GM08714 (cell line): ENCODE results near the gene CD6.

Source experiments
- H3K4me3 ChIP-seq: fragments of 200-500 bp; sonication (Bioruptor generic); 2 replicates; pipeline ENCODE4 v1.5.1; 2014; ENCODE audit warnings: mild to moderate bottlenecking, low read length, inconsistent platforms
- ZNF274 ChIP-seq: IDR thresholded peaks from 2 replicates; pipeline ENCODE4 v1.6.1; 2012; ENCODE audit warnings: mild to moderate bottlenecking, low read depth, low read length

The CD6 gene

GRCh38 chr11:60971520-60971919, at the start of gene CD6:
Gene CD6, plus strand, starts transcription at chr11:60971680. Its CDS starts 186 bp downstream, at chr11:60971866.
- no peak for TF ChIP-seq ZNF274
- H3K4me3 ChIP-seq = no peak within 1 kb of the TSS

GRCh38 chr11:60921777-60922335, 49.6 kb upstream of the CD6 start:
- no peak overlapping the region for H3K4me3 ChIP-seq
- TF ChIP-seq ZNF274 = no peak

GRCh38 chr11:60922906-60923305, 48.6 kb upstream of the CD6 start:
- TF ChIP-seq ZNF274 = no peak
- no peak overlapping the region for H3K4me3 ChIP-seq

- TF ChIP-seq ZNF274 = no peak
- no peak overlapping the region for H3K4me3 ChIP-seq
Observed at GRCh38 chr11:60923326-60923725, 48.2 kb upstream of the CD6 start.

GRCh38 chr11:60923800-60924109, 47.7 kb upstream of the CD6 start:
- H3K4me3 ChIP-seq = peak overlapping the region; percentile 67; the same call in 1 of the 2 replicates
- no peak for TF ChIP-seq ZNF274

- no peak for TF ChIP-seq ZNF274
- peak within 1 kb of the TSS; percentile 67; the same call in 1 of the 2 replicates for H3K4me3 ChIP-seq
Observed at GRCh38 chr11:60924110-60924905, 47.2 kb upstream of the CD6 start, which contains the start of gene TMEM132A. Gene TMEM132A, plus strand, starts transcription at chr11:60924460. Its CDS starts 174 bp downstream, at chr11:60924634.

GRCh38 chr11:60924906-60925853, 46.3 kb upstream of the CD6 start:
- no peak for TF ChIP-seq ZNF274
- H3K4me3 ChIP-seq = peak overlapping the region; percentile 67; the same call in 1 of the 2 replicates

- no peak overlapping the region for H3K4me3 ChIP-seq
- TF ChIP-seq ZNF274 = no peak
Observed at GRCh38 chr11:60925868-60926267, 45.6 kb upstream of the CD6 start.

- H3K4me3 ChIP-seq = no peak overlapping the region
- TF ChIP-seq ZNF274 = no peak
Observed at GRCh38 chr11:60926500-60926899, 45.0 kb upstream of the CD6 start.

GRCh38 chr11:60927061-60927592, 44.4 kb upstream of the CD6 start:
- TF ChIP-seq ZNF274 = no peak
- H3K4me3 ChIP-seq = no peak overlapping the region

GRCh38 chr11:60927600-60927999, 43.9 kb upstream of the CD6 start:
- no peak for TF ChIP-seq ZNF274
- no peak overlapping the region for H3K4me3 ChIP-seq

- TF ChIP-seq ZNF274 = no peak
Observed at GRCh38 chr11:60928563-60929001, 42.9 kb upstream of the CD6 start.

GRCh38 chr11:60929764-60930163, 41.7 kb upstream of the CD6 start:
- no peak for TF ChIP-seq ZNF274
- no peak overlapping the region for H3K4me3 ChIP-seq

More at GRCh38 chr11:60928563-60929001, 42.9 kb upstream of the CD6 start:
- H3K4me3 ChIP-seq = no peak overlapping the region

GRCh38 chr11:60930394-60930793, 41.1 kb upstream of the CD6 start:
- H3K4me3 ChIP-seq = no peak overlapping the region
- TF ChIP-seq ZNF274 = no peak

- TF ChIP-seq ZNF274 = no peak
- H3K4me3 ChIP-seq = no peak overlapping the region
Observed at GRCh38 chr11:60931917-60932316, 39.6 kb upstream of the CD6 start.
